Immature natural killer cell (primary cell): ENCODE measurements around the gene EIF2AK2. TPM values are rescaled to one million over a fixed set of nuclear protein-coding genes. Genes with fewer than 3 reads are reported as not detected.

Source experiments
- DNase-seq, 3 donors: peaks; one replicate each; pipeline ENCODE4 v3.0.0; 2022; ENCODE audit warnings: mixed read lengths in 1 of 3
- H3K27ac Mint-ChIP-seq, 6 donors: one replicate each; pipeline ENCODE4 v1.8.0; 2020; ENCODE audit warnings: mixed read lengths in 6 of 6, mild to moderate bottlenecking in 5 of 6, inconsistent platforms in 4 of 6, moderate library complexity in 3 of 6
- H3K27me3 Mint-ChIP-seq, 3 donors: one replicate each; pipeline ENCODE4 v1.8.0; 2020 to 2021; ENCODE audit warnings: low read depth in 3 of 3, mild to moderate bottlenecking in 3 of 3, mixed read lengths in 3 of 3, moderate library complexity in 3 of 3, inconsistent platforms in 1 of 3
- H3K36me3 Mint-ChIP-seq, 3 donors: one replicate each; pipeline ENCODE4 v1.8.0; 2020; ENCODE audit warnings: mixed read lengths in 3 of 3, inconsistent platforms in 2 of 3, mild to moderate bottlenecking in 2 of 3
- H3K4me1 Mint-ChIP-seq, 2 donors: one replicate each; pipeline ENCODE4 v1.8.0; 2020; ENCODE audit warnings: inconsistent platforms in 2 of 2, mild to moderate bottlenecking in 2 of 2, mixed read lengths in 2 of 2, moderate library complexity in 1 of 2
- H3K4me3 Mint-ChIP-seq, 5 donors: one replicate each; pipeline ENCODE4 v1.8.0; 2020; ENCODE audit warnings: mild to moderate bottlenecking in 5 of 5, mixed read lengths in 5 of 5, inconsistent platforms in 3 of 5, moderate library complexity in 3 of 5
- H3K9me3 Mint-ChIP-seq, 6 donors: one replicate each; pipeline ENCODE4 v1.8.0; 2020; ENCODE audit warnings: mild to moderate bottlenecking in 6 of 6, mixed read lengths in 6 of 6, inconsistent platforms in 4 of 6, moderate library complexity in 3 of 6
- polyA plus RNA-seq, 3 donors: library from polyadenylated mRNA; unstranded; fragments of 300-500 nt; fragmentation: Illumina TruSeq; gene quantifications; one replicate each; pipeline ENCODE4 v1.2.3, GENCODE V29; 2021

Gene EIF2AK2
- polyA plus RNA-seq, 3 donors from 2014 or later = 16.4 to 48.1 (median 22.2) TPM

GRCh38 chr2:37080266-37080665 is 76.5 kb downstream of the EIF2AK2 start:
- Mint-ChIP-seq H3K36me3 (peaks cover 11 to 32% (median 28%) of the 10 kb centered on the region in 3 donors), H3K4me1 (peaks cover 19 to 31% of the 10 kb centered on the region in 2 donors), H3K4me3 (peak overlapping the region; percentile 60 to 80 (median 72)), H3K27ac (peak overlapping the region; percentile 73 to 91 (median 88)), H3K27me3 (peaks cover 2% of the 10 kb centered on the region in 3 donors), H3K9me3 (no peaks in the 10 kb centered on the region)
- DNase-seq = no peak

- Mint-ChIP-seq H3K9me3 (no peaks in the 10 kb centered on the region), H3K4me1 (peaks cover 9 to 33% of the 10 kb centered on the region in 2 donors), H3K36me3 (peaks cover 27 to 50% (median 34%) of the 10 kb centered on the region in 3 donors), H3K27me3 (no peaks in the 10 kb centered on the region), H3K4me3 (no peak overlapping the region), H3K27ac (no peak overlapping the region)
- no peak for DNase-seq
These were observed 85.8 kb downstream of the EIF2AK2 start for GRCh38 chr2:37070931-37071330.

- DNase-seq = no peak
- Mint-ChIP-seq H3K27me3 (no peaks in the 10 kb centered on the region), H3K36me3 (peaks cover 17 to 44% (median 25%) of the 10 kb centered on the region in 3 donors), H3K4me3 (no peak overlapping the region), H3K9me3 (no peaks in the 10 kb centered on the region), H3K4me1 (peaks cover 7 to 18% of the 10 kb centered on the region in 2 donors), H3K27ac (peak overlapping the region in 1 of 6 donors; percentile 14)
These were observed 88.1 kb downstream of the EIF2AK2 start for GRCh38 chr2:37068686-37069085.

GRCh38 chr2:37061776-37062175 is 95.0 kb downstream of the EIF2AK2 start:
- no peaks in the 10 kb centered on the region for H3K4me1 Mint-ChIP-seq
- no peak for DNase-seq
- no peak overlapping the region for H3K4me3 Mint-ChIP-seq
- no peaks in the 10 kb centered on the region for H3K9me3 Mint-ChIP-seq
- H3K27ac Mint-ChIP-seq = no peak overlapping the region
- H3K36me3 Mint-ChIP-seq = peaks cover 13 to 55% (median 24%) of the 10 kb centered on the region in 3 donors
- no peaks in the 10 kb centered on the region for H3K27me3 Mint-ChIP-seq

GRCh38 chr2:37061013-37061711 is 95.6 kb downstream of the EIF2AK2 start:
- Mint-ChIP-seq H3K9me3 (no peaks in the 10 kb centered on the region), H3K4me3 (no peak overlapping the region), H3K4me1 (no peaks in the 10 kb centered on the region), H3K36me3 (peaks cover 18 to 58% (median 26%) of the 10 kb centered on the region in 3 donors), H3K27me3 (no peaks in the 10 kb centered on the region), H3K27ac (peak overlapping the region in 1 of 6 donors; percentile 24)
- DNase-seq = no peak

- Mint-ChIP-seq H3K27ac (no peak overlapping the region), H3K27me3 (no peaks in the 10 kb centered on the region), H3K9me3 (no peaks in the 10 kb centered on the region), H3K4me1 (no peaks in the 10 kb centered on the region), H3K36me3 (peaks cover 18 to 59% (median 23%) of the 10 kb centered on the region in 3 donors), H3K4me3 (no peak overlapping the region)
- DNase-seq = no peak
These were observed 96.3 kb downstream of the EIF2AK2 start for GRCh38 chr2:37060446-37060845.

- Mint-ChIP-seq H3K36me3 (peaks cover 18 to 60% (median 23%) of the 10 kb centered on the region in 3 donors), H3K4me1 (no peaks in the 10 kb centered on the region), H3K9me3 (no peaks in the 10 kb centered on the region), H3K27ac (no peak overlapping the region), H3K27me3 (no peaks in the 10 kb centered on the region), H3K4me3 (no peak overlapping the region)
- DNase-seq = no peak
These were observed 96.9 kb downstream of the EIF2AK2 start for GRCh38 chr2:37059841-37060240.

- Mint-ChIP-seq H3K4me3 (no peak overlapping the region), H3K4me1 (peaks cover 0 to 6% of the 10 kb centered on the region in 2 donors), H3K9me3 (no peaks in the 10 kb centered on the region), H3K36me3 (peaks cover 23 to 52% (median 30%) of the 10 kb centered on the region in 3 donors), H3K27me3 (peaks cover 0 to 2% (median 0%) of the 10 kb centered on the region in 3 donors), H3K27ac (no peak overlapping the region)
- DNase-seq = no peak
These were observed 104.0 kb downstream of the EIF2AK2 start for GRCh38 chr2:37052600-37053332.

Other genes with a start within 250 kb of the EIF2AK2 start
- gene STRN, start 190.4 kb downstream of the EIF2AK2 start, polyA plus RNA-seq = 10 to 100 TPM in 2 of 3 donors, 1 to 10 TPM in 1; 9.1 to 20.6 (median 11.0) TPM
- gene HEATR5B, start 72.6 kb downstream of the EIF2AK2 start, polyA plus RNA-seq = 10 to 100 TPM in 1 of 3 donors, 1 to 10 TPM in 2; 6.2 to 14.5 (median 6.5) TPM
- gene GPATCH11, start 72.5 kb downstream of the EIF2AK2 start, polyA plus RNA-seq = 1 to 10 TPM; 5.7 to 9.4 (median 8.2) TPM
- gene SULT6B1, start 31.7 kb upstream of the EIF2AK2 start, polyA plus RNA-seq = not detected
- gene CEBPZOS, start 39.5 kb upstream of the EIF2AK2 start, polyA plus RNA-seq = 10 to 100 TPM; 37.6 to 45.4 (median 44.9) TPM
- gene CEBPZ, start 74.6 kb upstream of the EIF2AK2 start, polyA plus RNA-seq = 10 to 100 TPM; 16.2 to 28.9 (median 24.9) TPM
- 1 to 10 TPM; 5.9 to 8.1 (median 7.7) TPM for gene NDUFAF7, start 74.7 kb upstream of the EIF2AK2 start, polyA plus RNA-seq
- 10 to 100 TPM; 24.3 to 48.0 (median 42.0) TPM for gene PRKD3, start 167.9 kb upstream of the EIF2AK2 start, polyA plus RNA-seq
- gene QPCT, start 187.7 kb upstream of the EIF2AK2 start, polyA plus RNA-seq = 1 to 10 TPM in 1 of 3 donors, under 1 TPM in 2; 0.91 to 2.4 (median 0.99) TPM